HEK293 (cell line): ENCODE results near the gene PDSS2.

ENCODE experiments used
- CTCF ChIA-PET: fragments of 350-600 bp; formaldehyde crosslinking; extraction: SDS; loops from one replicate; lab custom pipeline; 2021; ENCODE audit warnings: antibody characterized with exemption; lab: Yijun Ruan, JAX
- POLR2A ChIA-PET: fragments of 300-600 bp; formaldehyde crosslinking; extraction: SDS; loops from one replicate; lab custom pipeline; 2020; ENCODE audit warnings: antibody characterized with exemption, inconsistent platforms; lab: Yijun Ruan, JAX
- H3K27ac ChIP-seq: fragments of 200-500 bp; sonication (Bioruptor generic); 2 replicates; pipeline ENCODE4 v1.5.1; 2014; ENCODE audit warnings: low read depth, low read length, control low read depth, inconsistent platforms; ENCODE audit errors: extremely low read depth
- H3K36me3 ChIP-seq, 2 experiments: fragments of 200-500 bp in 1 of 2; sonication (Bioruptor generic) in 1 of 2; 1 replicate in 1 of 2; 2 replicates in 1 of 2; pipeline ENCODE4 v1.5.1; 2014 to 2017; ENCODE audit warnings: inconsistent platforms in 2 of 2, low read length in 2 of 2; ENCODE audit not compliant: control insufficient read depth in 2 of 2, insufficient read depth in 1 of 2
- H3K4me1 ChIP-seq: fragments of 200-500 bp; sonication (Bioruptor generic); 2 replicates; pipeline ENCODE4 v1.5.1; 2014; ENCODE audit warnings: mild to moderate bottlenecking, low read length, inconsistent platforms; ENCODE audit not compliant: control insufficient read depth, insufficient read depth
- H3K4me3 ChIP-seq: 2 replicates; pipeline ENCODE4 v1.5.1; 2011; ENCODE audit warnings: low read depth, mild to moderate bottlenecking, control low read depth, low read length, moderate library complexity
- H3K9me3 ChIP-seq: fragments of 200-500 bp; sonication (Bioruptor generic); 2 replicates; pipeline ENCODE4 v1.5.1; 2014; ENCODE audit warnings: low read depth, low read length, inconsistent platforms; ENCODE audit not compliant: control insufficient read depth, insufficient read depth
- HOXC10 ChIP-seq: sonication (generic); formaldehyde crosslinking; IDR thresholded peaks from 2 replicates; pipeline ENCODE4 v1.8.1; 2023; ENCODE audit warnings: mild to moderate bottlenecking, missing genetic modification reagents
- INSM2 ChIP-seq: fragments of 450-650 bp; formaldehyde crosslinking; IDR thresholded peaks from 2 replicates; pipeline ENCODE4 v1.5.1; 2016; ENCODE audit warnings: missing biosample characterization, missing genetic modification characterization
- PRDM2 ChIP-seq: fragments of 450-650 bp; formaldehyde crosslinking; IDR thresholded peaks from 2 replicates; pipeline ENCODE4 v1.5.1; 2016; ENCODE audit warnings: missing biosample characterization, missing genetic modification characterization, borderline replicate concordance
- SP7 ChIP-seq: fragments of 450-650 bp; formaldehyde crosslinking; IDR thresholded peaks from 2 replicates; pipeline ENCODE4 v1.5.1; 2016; ENCODE audit warnings: missing biosample characterization, missing genetic modification characterization
- TRIM28 ChIP-seq: IDR thresholded peaks from 2 replicates; pipeline ENCODE4 v1.6.1; 2011; ENCODE audit warnings: low read length, control low read depth, borderline replicate concordance
- ZNF138 ChIP-seq: fragments of 450-650 bp; formaldehyde crosslinking; IDR thresholded peaks from 2 replicates; pipeline ENCODE4 v1.5.1; 2016; ENCODE audit warnings: missing biosample characterization, missing genetic modification characterization, borderline replicate concordance
- ZNF19 ChIP-seq: fragments of 450-650 bp; formaldehyde crosslinking; IDR thresholded peaks from 2 replicates; pipeline ENCODE4; 2016; ENCODE audit warnings: missing biosample characterization, missing genetic modification characterization, low read depth
- ZNF280D ChIP-seq: fragments of 450-650 bp; formaldehyde crosslinking; IDR thresholded peaks from 2 replicates; pipeline ENCODE4 v1.5.1; 2016; ENCODE audit warnings: missing biosample characterization, missing genetic modification characterization
- ZNF354C ChIP-seq: fragments of 450-650 bp; formaldehyde crosslinking; IDR thresholded peaks from 2 replicates; pipeline ENCODE4 v1.5.1; 2016; ENCODE audit warnings: missing biosample characterization, missing genetic modification characterization, low read depth, borderline replicate concordance
- ZNF398 ChIP-seq: fragments of 450-650 bp; formaldehyde crosslinking; IDR thresholded peaks from 2 replicates; pipeline ENCODE4 v1.5.1; 2017; ENCODE audit warnings: missing biosample characterization, missing genetic modification characterization
- ZNF433 ChIP-seq: fragments of 450-650 bp; formaldehyde crosslinking; IDR thresholded peaks from 2 replicates; pipeline ENCODE4 v1.5.1; 2016; ENCODE audit warnings: missing biosample characterization, missing genetic modification characterization, low read depth
- ZNF510 ChIP-seq: fragments of 450-650 bp; formaldehyde crosslinking; IDR thresholded peaks from 2 replicates; pipeline ENCODE4 v1.5.1; 2018; ENCODE audit warnings: mild to moderate bottlenecking, missing genetic modification characterization, missing biosample characterization; ENCODE audit not compliant: insufficient replicate concordance
- ZNF518A ChIP-seq: fragments of 450-650 bp; formaldehyde crosslinking; conservative IDR thresholded peaks from 2 replicates; pipeline ENCODE4 v1.5.1; 2016; ENCODE audit warnings: low read depth, missing biosample characterization, missing genetic modification characterization
- ZNF529 ChIP-seq: fragments of 450-650 bp; formaldehyde crosslinking; IDR thresholded peaks from 2 replicates; pipeline ENCODE4 v1.5.1; 2017; ENCODE audit warnings: missing genetic modification characterization, missing biosample characterization; ENCODE audit not compliant: insufficient replicate concordance
- ZNF548 ChIP-seq: fragments of 450-650 bp; formaldehyde crosslinking; IDR thresholded peaks from 2 replicates; pipeline ENCODE4 v1.5.1; 2016; ENCODE audit warnings: missing biosample characterization, missing genetic modification characterization
- ZNF558 ChIP-seq: fragments of 450-650 bp; formaldehyde crosslinking; IDR thresholded peaks from 2 replicates; pipeline ENCODE4 v1.5.1; 2016; ENCODE audit warnings: missing biosample characterization, missing genetic modification characterization
- ZNF654 ChIP-seq: fragments of 450-650 bp; formaldehyde crosslinking; IDR thresholded peaks from 2 replicates; pipeline ENCODE4 v1.5.1; 2016; ENCODE audit warnings: low read depth, missing biosample characterization, missing genetic modification characterization
- ZNF707 ChIP-seq: fragments of 450-650 bp; formaldehyde crosslinking; IDR thresholded peaks from 2 replicates; pipeline ENCODE4 v1.5.1; 2016; ENCODE audit warnings: missing biosample characterization, missing genetic modification characterization

The PDSS2 gene

GRCh38 chr6:107447663-107448216, 11.6 kb downstream of the PDSS2 start (continued):
- TF ChIP-seq ZNF510 (tag by site-specific recombination): peak; percentile 51
- TF ChIP-seq SP7 (tag by site-specific recombination): 0 out of 2 replicates have a peak, but pooled peaks have one; percentile 24
- TF ChIP-seq ZNF398 (tag by site-specific recombination): no peak
- TF ChIP-seq ZNF518A (tag by site-specific recombination): 0 out of 2 replicates have a peak, but pooled peaks have one; percentile 33
- peak; percentile 49; the same call in 1 of the 2 replicates for TF ChIP-seq ZNF558
- peak; percentile 90; the same call in 1 of the 2 replicates for TF ChIP-seq TRIM28
- peak; percentile 49 for TF ChIP-seq ZNF529
- TF ChIP-seq ZNF280D (tag by site-specific recombination): peak; percentile 95
- TF ChIP-seq HOXC10 (CRISPR knock-in tag): no peak
- TF ChIP-seq, all 188 proteins: peak for 14

- H3K27ac ChIP-seq: no peak overlapping the region
- H3K4me1 ChIP-seq: no peaks in the 10 kb centered on the region
- no peak for TF ChIP-seq PRDM2 (tag by site-specific recombination)
- TF ChIP-seq ZNF654: no peak
- no peak for TF ChIP-seq ZNF19
- TF ChIP-seq ZNF433: no peak
- TF ChIP-seq ZNF354C (tag by site-specific recombination): no peak
- TF ChIP-seq ZNF548 (tag by site-specific recombination): no peak
- no peak for TF ChIP-seq INSM2 (tag by site-specific recombination)
- no peak for TF ChIP-seq ZNF138 (tag by site-specific recombination)
- no peak for TF ChIP-seq ZNF707
- POLR2A ChIA-PET: interaction anchor here (3.1 kb wide), 1 partner anchor 15 kb away, joined by 15 read pairs; the partner anchor contains the start of gene PDSS2
- H3K4me3 ChIP-seq: no peak overlapping the region
- CTCF ChIA-PET: interaction anchor here (0.6 to 2.0 kb wide), 5 partner anchors 9 to 260 kb away, joined by 3 to 5 read pairs (median 3); no protein-coding TSS in a partner anchor
- no peaks in the 10 kb centered on the region for H3K36me3 ChIP-seq
- H3K9me3 ChIP-seq: no peaks in the 10 kb centered on the region
These were observed 15.1 kb downstream of the PDSS2 start for GRCh38 chr6:107444277-107444676.
